AG09319 (cell line): Measurements from ENCODE around the gene PKD1L1.

Experiments
- DNase-seq: peaks from one replicate; pipeline ENCODE4 v3.0.0-alpha.2; 2010; ENCODE audit warnings: low read depth; ENCODE audit errors: extremely low read depth
- CTCF ChIP-seq: IDR thresholded peaks from 2 replicates; pipeline ENCODE4 v1.5.1; 2011; ENCODE audit warnings: low read depth, mild to moderate bottlenecking, inconsistent platforms, low read length, moderate library complexity

PKD1L1 gene

GRCh38 chr7:47936323-47936722, 11.9 kb downstream of the PKD1L1 start:
- no peak for DNase-seq
- TF ChIP-seq CTCF, result no peak

- no peak for TF ChIP-seq CTCF
- no peak for DNase-seq
These were observed 12.9 kb downstream of the PKD1L1 start for GRCh38 chr7:47935336-47935735.

GRCh38 chr7:47934831-47935230, 13.4 kb downstream of the PKD1L1 start:
- TF ChIP-seq CTCF, result no peak
- no peak for DNase-seq

- no peak for TF ChIP-seq CTCF
These were observed 15.1 kb downstream of the PKD1L1 start for GRCh38 chr7:47933215-47933614.

GRCh38 chr7:47932466-47933037, 15.7 kb downstream of the PKD1L1 start:
- TF ChIP-seq CTCF, result no peak
- DNase-seq, result no peak

More at GRCh38 chr7:47933215-47933614, 15.1 kb downstream of the PKD1L1 start:
- no peak for DNase-seq

GRCh38 chr7:47932016-47932415, 16.2 kb downstream of the PKD1L1 start:
- DNase-seq, result peak; percentile 36
- TF ChIP-seq CTCF, result no peak

- TF ChIP-seq CTCF, result no peak
These were observed 17.0 kb downstream of the PKD1L1 start for GRCh38 chr7:47931005-47932004.

More at GRCh38 chr7:47931005-47932004, 17.0 kb downstream of the PKD1L1 start:
- DNase-seq, result no peak
